ENCODE data around the gene FAM185A. TPM values are rescaled to one million over a fixed set of nuclear protein-coding genes. Genes with fewer than 3 reads are reported as not detected.

The FAM185A gene
- total and polyA plus RNA-seq, 11 donors: 3.4 to 10.2 (median 8.0) TPM

DNA sequence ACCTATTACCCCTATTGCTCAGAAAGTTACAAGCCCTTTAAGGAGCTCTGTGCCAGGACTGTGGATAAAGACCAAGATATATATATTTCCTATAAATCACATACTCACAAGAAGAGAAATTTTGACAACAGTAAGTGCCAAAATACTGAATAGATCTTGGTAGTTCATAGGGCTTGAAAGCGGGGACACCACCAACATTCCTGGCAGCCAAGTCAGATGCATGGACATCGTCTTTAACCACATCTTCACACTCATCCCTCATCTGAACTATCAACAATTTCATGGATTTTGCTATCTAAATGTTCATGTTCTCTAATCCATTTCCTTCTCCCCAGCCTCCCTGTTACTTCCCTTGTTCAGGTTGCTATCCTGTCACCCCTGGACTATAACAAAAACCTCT, 96.5 kb downstream of the FAM185A start:
- Histone ChIP-seq H3K36me3 (no peaks in the 10 kb centered on the region), H3K4me1 (no peaks in the 10 kb centered on the region), H3K27ac (no peak overlapping the region), H3K9me3 (no peaks in the 10 kb centered on the region), H3K27me3 (no peaks in the 10 kb centered on the region), H3K4me3 (no peak overlapping the region)
- intact Hi-C loops (cut with DNase I): no loop called here
- WGBS, 4 donors: 94 to 97% (median 95%) methylated on average over 2 of the region's 2 CpGs
- DNase-seq (no peak), ATAC-seq (no peak)
- TF ChIP-seq, protein P1, sequence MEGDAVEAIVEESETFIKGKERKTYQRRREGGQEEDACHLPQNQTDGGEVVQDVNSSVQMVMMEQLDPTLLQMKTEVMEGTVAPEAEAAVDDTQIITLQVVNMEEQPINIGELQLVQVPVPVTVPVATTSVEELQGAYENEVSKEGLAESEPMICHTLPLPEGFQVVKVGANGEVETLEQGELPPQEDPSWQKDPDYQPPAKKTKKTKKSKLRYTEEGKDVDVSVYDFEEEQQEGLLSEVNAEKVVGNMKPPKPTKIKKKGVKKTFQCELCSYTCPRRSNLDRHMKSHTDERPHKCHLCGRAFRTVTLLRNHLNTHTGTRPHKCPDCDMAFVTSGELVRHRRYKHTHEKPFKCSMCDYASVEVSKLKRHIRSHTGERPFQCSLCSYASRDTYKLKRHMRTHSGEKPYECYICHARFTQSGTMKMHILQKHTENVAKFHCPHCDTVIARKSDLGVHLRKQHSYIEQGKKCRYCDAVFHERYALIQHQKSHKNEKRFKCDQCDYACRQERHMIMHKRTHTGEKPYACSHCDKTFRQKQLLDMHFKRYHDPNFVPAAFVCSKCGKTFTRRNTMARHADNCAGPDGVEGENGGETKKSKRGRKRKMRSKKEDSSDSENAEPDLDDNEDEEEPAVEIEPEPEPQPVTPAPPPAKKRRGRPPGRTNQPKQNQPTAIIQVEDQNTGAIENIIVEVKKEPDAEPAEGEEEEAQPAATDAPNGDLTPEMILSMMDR (IDR thresholded peaks at IDR 0.05): no peak
- no peak for TF ChIP-seq POLR2A (IDR thresholded peaks at IDR 0.05)

DNA sequence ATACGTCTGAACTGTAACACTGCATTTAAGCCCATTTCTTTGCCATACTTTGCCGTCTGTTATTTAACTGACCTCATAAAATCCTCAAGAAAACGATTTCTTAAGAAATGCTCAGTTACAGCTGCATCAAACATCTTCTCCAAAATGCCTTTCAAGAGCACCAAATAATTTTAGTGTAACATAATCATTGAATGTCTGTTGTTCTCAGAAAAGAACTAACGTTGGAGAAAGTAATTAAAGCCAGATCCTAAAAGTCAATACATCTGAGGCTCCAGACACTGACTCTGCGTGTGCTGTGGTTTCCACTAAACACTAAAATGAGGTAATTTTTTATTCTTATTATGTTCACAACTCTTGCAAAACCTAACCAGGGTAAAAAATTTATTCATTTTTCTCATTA, 100.3 kb downstream of the FAM185A start:
- DNase-seq (no peak), ATAC-seq (no peak)
- H3K36me3 ChIP-seq: no peaks in the 10 kb centered on the region
- intact Hi-C loops (cut with DNase I): no loop called here
- WGBS, 4 donors: 82 to 88% (median 87%) methylated on average over 5 of the region's 5 CpGs
- H3K9me3 ChIP-seq: peaks cover 0 to 8% (median 0%) of the 10 kb centered on the region in 12 donors
- TF ChIP-seq, protein P1 (IDR thresholded peaks at IDR 0.05): no peak
- TF ChIP-seq POLR2A (IDR thresholded peaks at IDR 0.05): no peak
- H3K27ac ChIP-seq: no peak overlapping the region
- H3K4me3 ChIP-seq: no peak overlapping the region
- no peaks in the 10 kb centered on the region for H3K4me1 ChIP-seq
- H3K27me3 ChIP-seq: no peaks in the 10 kb centered on the region

DNA sequence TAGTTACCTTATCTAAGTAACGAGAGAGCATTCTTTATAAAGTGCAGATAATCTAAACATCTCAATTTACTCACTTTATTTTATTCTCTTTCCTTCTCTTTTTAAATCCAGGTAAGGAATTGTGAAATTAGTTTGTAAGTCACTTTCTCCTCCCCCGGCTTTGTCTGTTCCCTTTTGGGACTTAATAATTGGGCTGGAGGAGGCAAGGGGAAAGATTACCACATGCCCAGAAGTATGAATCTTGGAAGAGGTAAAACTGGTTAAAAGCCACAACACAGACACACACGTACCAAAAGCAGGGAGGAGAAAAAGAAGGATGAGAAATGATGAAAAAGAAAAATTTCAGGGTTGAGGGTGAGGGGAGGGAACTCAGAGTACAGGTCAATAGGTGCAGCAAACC, 100.7 kb downstream of the FAM185A start:
- Histone ChIP-seq H3K9me3 (peaks cover 0 to 8% (median 0%) of the 10 kb centered on the region in 12 donors), H3K27ac (no peak overlapping the region), H3K4me3 (no peak overlapping the region), H3K4me1 (no peaks in the 10 kb centered on the region), H3K27me3 (no peaks in the 10 kb centered on the region), H3K36me3 (no peaks in the 10 kb centered on the region)
- DNase-seq: no peak
- no peak for TF ChIP-seq POLR2A (IDR thresholded peaks at IDR 0.05)
- TF ChIP-seq, protein P1 (IDR thresholded peaks at IDR 0.05): no peak
- intact Hi-C loops (cut with DNase I): no loop called here
- WGBS, 4 donors: 82 to 87% (median 85%) methylated on average over 3 of the region's 3 CpGs
- ATAC-seq: no peak

DNA sequence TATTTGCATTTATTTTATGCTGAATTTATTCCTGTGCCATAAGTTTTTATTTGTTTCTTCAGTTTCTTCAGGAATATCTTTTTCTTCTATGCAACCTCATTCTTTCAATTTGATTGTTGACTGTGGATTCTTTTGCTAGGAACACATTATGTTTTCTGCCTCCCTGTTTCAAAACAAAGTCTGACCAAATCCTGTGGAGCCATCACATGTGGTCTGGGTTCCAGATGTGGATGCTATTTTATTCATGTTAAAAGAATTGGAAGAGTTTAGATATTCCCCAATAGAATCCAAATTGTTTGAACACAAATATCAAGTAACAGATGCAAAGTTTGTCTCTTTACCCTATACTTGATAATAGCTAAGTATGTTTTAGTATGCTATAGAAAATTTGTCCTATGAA, 107.2 kb downstream of the FAM185A start:
- Histone ChIP-seq H3K27me3 (no peaks in the 10 kb centered on the region), H3K27ac (no peak overlapping the region), H3K36me3 (no peaks in the 10 kb centered on the region), H3K4me1 (peaks cover 0 to 7% (median 0%) of the 10 kb centered on the region in 12 donors), H3K9me3 (peaks cover 0 to 8% (median 0%) of the 10 kb centered on the region in 12 donors), H3K4me3 (no peak overlapping the region)
- no peak for TF ChIP-seq POLR2A (IDR thresholded peaks at IDR 0.05)
- TF ChIP-seq, protein P1 (IDR thresholded peaks at IDR 0.05): no peak
- intact Hi-C loops (cut with DNase I): no loop called here
- DNase-seq (no peak), ATAC-seq (no peak)

Other genes with a start within 250 kb of the FAM185A start
- gene RASA4B, start 231.2 kb upstream of the FAM185A start, total RNA-seq: 10 to 100 TPM in 2 of 9 donors, 1 to 10 TPM in 7; 3.3 to 28.1 (median 7.1) TPM
- 1 to 10 TPM; 2.7 to 3.2 TPM for gene RASA4B, start 231.2 kb upstream of the FAM185A start, polyA plus RNA-seq
- gene UPK3BL2, start 205.3 kb upstream of the FAM185A start, total RNA-seq: 10 to 100 TPM in 2 of 9 donors, 1 to 10 TPM in 7; 1.9 to 20.6 (median 5.7) TPM
- 1 to 10 TPM; 1.2 to 5.8 TPM for gene UPK3BL2, start 205.3 kb upstream of the FAM185A start, polyA plus RNA-seq
- under 1 TPM in 1 of 9 donors, not detected in 8; 0.24 TPM for gene SPDYE2, start 197.8 kb upstream of the FAM185A start, total RNA-seq
- gene SPDYE2, start 197.8 kb upstream of the FAM185A start, polyA plus RNA-seq: under 1 TPM in 1 of 2 donors, not detected in 1; 0.15 TPM
- 10 to 100 TPM in 6 of 9 donors, 1 to 10 TPM in 3; 4.8 to 32.9 (median 12.0) TPM for gene POLR2J3, start 176.4 kb upstream of the FAM185A start, total RNA-seq
- gene POLR2J3, start 176.4 kb upstream of the FAM185A start, polyA plus RNA-seq: 10 to 100 TPM; 31.7 to 67.7 TPM
- gene RASA4, start 132.2 kb upstream of the FAM185A start, total RNA-seq: 100 to 1,000 TPM in 1 of 9 donors, 10 to 100 TPM in 5, 1 to 10 TPM in 3; 6.3 to 106 (median 14.9) TPM
- 1 to 10 TPM; 8.1 to 9.4 TPM for gene RASA4, start 132.2 kb upstream of the FAM185A start, polyA plus RNA-seq
- gene UPK3BL1, start 106.2 kb upstream of the FAM185A start, total RNA-seq: 10 to 100 TPM in 7 of 9 donors, 1 to 10 TPM in 2; 6.0 to 29.2 (median 12.8) TPM
- gene UPK3BL1, start 106.2 kb upstream of the FAM185A start, polyA plus RNA-seq: 10 to 100 TPM in 1 of 2 donors, 1 to 10 TPM in 1; 8.3 to 30.9 TPM
- gene SPDYE2B, start 98.7 kb upstream of the FAM185A start, total RNA-seq: not detected
- not detected for gene SPDYE2B, start 98.7 kb upstream of the FAM185A start, polyA plus RNA-seq
- 10 to 100 TPM in 1 of 9 donors, 1 to 10 TPM in 6, under 1 TPM in 1, not detected in 1; 0.79 to 12.9 (median 3.3) TPM for gene POLR2J2, start 77.3 kb upstream of the FAM185A start, total RNA-seq
- 1 to 10 TPM in 1 of 2 donors, under 1 TPM in 1; 0.98 to 5.1 TPM for gene POLR2J2, start 77.3 kb upstream of the FAM185A start, polyA plus RNA-seq
- 10 to 100 TPM in 1 of 9 donors, 1 to 10 TPM in 6, under 1 TPM in 2; 0.72 to 10.8 (median 4.1) TPM for gene LRRC17, start 164.0 kb downstream of the FAM185A start, total RNA-seq
- gene LRRC17, start 164.0 kb downstream of the FAM185A start, polyA plus RNA-seq: 1 to 10 TPM; 1.4 to 2.8 TPM

Data from heart left ventricle (tissue), 16 donors.